WTC11 (cell line): ENCODE measurements around the gene ZNF283. TPM values are rescaled to one million over a fixed set of nuclear protein-coding genes. Genes with fewer than 3 reads are reported as not detected.
"Not testable (repeated sequence)": the region's sequence is repeated elsewhere in the genome, so short reads cannot be mapped to it uniquely, and the experiment has no call there.

ENCODE experiments used
- ATAC-seq: fragments of 200-7000 bp; cut with Tn5 transposase; 2 replicates; pipeline ENCODE4 v1.10.0; 2021; ENCODE audit warnings: mild to moderate bottlenecking, moderate library complexity
- CTCF ChIA-PET: fragments of 300-600 bp; sonication (Branson Sonifier 250); formaldehyde crosslinking; loops from one replicate; lab custom pipeline; 2021; ENCODE audit warnings: antibody characterized with exemption; lab: Charles Lee
- POLR2A ChIA-PET: fragments of 350-600 bp; sonication (Branson Sonifier 250); formaldehyde crosslinking; loops from one replicate; lab custom pipeline; 2021; ENCODE audit warnings: antibody characterized with exemption; lab: Charles Lee
- DNase-seq: peaks from one replicate; pipeline ENCODE4 v3.0.0; 2021; ENCODE audit warnings: low spot score
- H3K27ac Mint-ChIP-seq: 2 replicates; pipeline ENCODE4 v1.8.0; 2021; ENCODE audit warnings: mixed read lengths
- H3K27me3 Mint-ChIP-seq: 2 replicates; pipeline ENCODE4 v1.8.0; 2021; ENCODE audit warnings: low read depth, mild to moderate bottlenecking, moderate library complexity, mixed read lengths
- H3K36me3 Mint-ChIP-seq: 2 replicates; pipeline ENCODE4 v1.8.0; 2021; ENCODE audit warnings: mixed read lengths
- H3K4me1 Mint-ChIP-seq: 2 replicates; pipeline ENCODE4 v1.8.0; 2022; ENCODE audit warnings: mixed read lengths
- H3K4me3 Mint-ChIP-seq: 2 replicates; pipeline ENCODE4 v1.8.0; 2021; ENCODE audit warnings: mild to moderate bottlenecking, moderate library complexity, mixed read lengths
- H3K9me3 Mint-ChIP-seq: 2 replicates; pipeline ENCODE4 v1.8.0; 2021; ENCODE audit warnings: mixed read lengths
- FOXJ3 ChIP-seq: sonication (generic); formaldehyde crosslinking; IDR thresholded peaks from 2 replicates; pipeline ENCODE4 v1.9.0; 2021; ENCODE audit warnings: missing genetic modification reagents, mild to moderate bottlenecking, borderline replicate concordance
- GABPB1 ChIP-seq: sonication (generic); formaldehyde crosslinking; IDR thresholded peaks from 2 replicates; pipeline ENCODE4 v1.8.1; 2023; ENCODE audit warnings: mild to moderate bottlenecking, missing genetic modification reagents
- GRHL2 ChIP-seq: fragments of 250-450 bp; sonication (Bioruptor Pico); IDR thresholded peaks from 2 replicates; pipeline ENCODE4 v1.8.0; 2022; ENCODE audit warnings: mild to moderate bottlenecking, moderate library complexity; ENCODE audit not compliant: insufficient replicate concordance, severe bottlenecking
- MYBL2 ChIP-seq: sonication (generic); formaldehyde crosslinking; IDR thresholded peaks from 2 replicates; pipeline ENCODE4 v1.8.1; 2023; ENCODE audit warnings: mild to moderate bottlenecking, moderate library complexity, missing genetic modification reagents
- NFATC4 ChIP-seq: fragments of 250-450 bp; sonication (Bioruptor Pico); IDR thresholded peaks from 2 replicates; pipeline ENCODE4 v1.9.0; 2021; ENCODE audit warnings: mild to moderate bottlenecking
- NFYB ChIP-seq: sonication (generic); formaldehyde crosslinking; conservative IDR thresholded peaks from 2 replicates; pipeline ENCODE4 v1.8.0; 2022; ENCODE audit warnings: low read depth, missing genetic modification reagents
- RORB ChIP-seq: fragments of 250-450 bp; sonication (Bioruptor Pico); IDR thresholded peaks from 2 replicates; pipeline ENCODE4 v1.9.0; 2021; ENCODE audit warnings: mild to moderate bottlenecking
- SP1 ChIP-seq: sonication (generic); formaldehyde crosslinking; conservative IDR thresholded peaks from 2 replicates; pipeline ENCODE4 v1.8.1; 2022; ENCODE audit warnings: missing genetic modification reagents
- TEAD1 ChIP-seq: sonication (generic); formaldehyde crosslinking; IDR thresholded peaks from 2 replicates; pipeline ENCODE4 v1.8.0; 2022; ENCODE audit warnings: mild to moderate bottlenecking, missing genetic modification reagents
- ZBTB21 ChIP-seq: sonication (generic); formaldehyde crosslinking; IDR thresholded peaks from 2 replicates; pipeline ENCODE4 v1.8.1; 2023; ENCODE audit warnings: mild to moderate bottlenecking, missing genetic modification reagents, borderline replicate concordance
- ZNF416 ChIP-seq: fragments of 250-450 bp; sonication (Bioruptor Pico); IDR thresholded peaks from 2 replicates; pipeline ENCODE4 v1.9.0; 2021; ENCODE audit warnings: mild to moderate bottlenecking, inconsistent platforms
- total RNA-seq: library from RNA; stranded (reverse); gene quantifications from 3 replicates; pipeline ENCODE4 v1.2.3, GENCODE V29; 2021
- TF ChIP-seq, protein P1 (sequence below): sonication (generic); formaldehyde crosslinking; IDR thresholded peaks from 2 replicates; pipeline ENCODE4 v1.8.1; 2023; ENCODE audit warnings: mild to moderate bottlenecking, missing genetic modification reagents, moderate library complexity
- TF ChIP-seq, protein P2 (sequence below): sonication (generic); formaldehyde crosslinking; IDR thresholded peaks from 2 replicates; pipeline ENCODE4 v1.8.0; 2023; ENCODE audit warnings: missing genetic modification reagents
- TF ChIP-seq, protein P3 (sequence below): sonication (generic); formaldehyde crosslinking; IDR thresholded peaks from 2 replicates; pipeline ENCODE4 v1.8.0; 2022; ENCODE audit warnings: mild to moderate bottlenecking, missing genetic modification reagents
- TF ChIP-seq, protein P4 (sequence below): sonication (generic); formaldehyde crosslinking; IDR thresholded peaks from 2 replicates; pipeline ENCODE4 v1.8.1; 2022; ENCODE audit warnings: low read depth, mild to moderate bottlenecking, moderate library complexity, missing genetic modification reagents, borderline replicate concordance

ZNF283 gene
- total RNA-seq, 1 experiment from 2014 or later: 7.1 TPM

DNA sequence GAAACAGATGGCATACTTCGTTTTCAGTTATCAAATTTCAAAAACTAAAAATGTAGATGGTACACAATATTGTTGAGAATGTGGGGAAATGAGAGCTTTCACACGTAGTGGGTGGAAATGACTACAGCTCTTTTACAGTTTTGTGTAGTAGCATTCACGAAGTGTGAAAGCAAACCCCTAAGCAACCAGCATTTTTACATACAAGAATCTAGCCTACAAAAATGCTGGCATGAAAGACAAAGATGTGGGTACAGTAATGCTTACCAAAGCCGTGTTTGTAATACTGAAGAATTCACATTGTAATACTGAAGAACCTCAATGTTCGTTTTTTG lies 6.3 kb upstream of the ZNF283 start (continued):
- TF ChIP-seq NFATC4 (CRISPR knock-in tag) (no peak), SP1 (CRISPR knock-in tag) (no peak), GABPB1 (no peak), GRHL2 (CRISPR knock-in tag) (no peak), NFYB (no peak), RORB (CRISPR knock-in tag) (no peak), FOXJ3 (CRISPR knock-in tag) (no peak), ZBTB21 (CRISPR knock-in tag) (no peak), TEAD1 (no peak)
- TF ChIP-seq, protein P1, sequence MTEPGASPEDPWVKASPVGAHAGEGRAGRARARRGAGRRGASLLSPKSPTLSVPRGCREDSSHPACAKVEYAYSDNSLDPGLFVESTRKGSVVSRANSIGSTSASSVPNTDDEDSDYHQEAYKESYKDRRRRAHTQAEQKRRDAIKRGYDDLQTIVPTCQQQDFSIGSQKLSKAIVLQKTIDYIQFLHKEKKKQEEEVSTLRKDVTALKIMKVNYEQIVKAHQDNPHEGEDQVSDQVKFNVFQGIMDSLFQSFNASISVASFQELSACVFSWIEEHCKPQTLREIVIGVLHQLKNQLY: no peak

DNA sequence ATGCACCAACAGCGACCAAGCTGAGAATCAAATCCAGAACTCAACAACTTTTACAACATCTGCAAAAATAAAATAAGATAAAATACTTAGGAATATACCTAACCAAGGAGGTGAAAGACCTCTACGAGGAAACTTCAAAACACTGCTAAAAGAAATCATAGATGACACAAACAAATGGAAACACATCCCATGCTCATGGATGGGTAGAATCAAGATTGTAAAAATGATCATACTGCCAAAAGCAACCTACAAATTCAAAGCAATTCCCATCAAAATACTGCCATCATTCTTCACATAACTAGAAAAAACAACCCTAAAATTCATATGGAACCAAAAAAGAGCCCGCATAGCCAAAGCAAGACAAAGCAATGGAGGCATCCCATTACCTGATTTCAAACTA lies 3.3 kb upstream of the ZNF283 start:
- ATAC-seq, POLR2A ChIA-PET: not testable (repeated sequence)

DNA sequence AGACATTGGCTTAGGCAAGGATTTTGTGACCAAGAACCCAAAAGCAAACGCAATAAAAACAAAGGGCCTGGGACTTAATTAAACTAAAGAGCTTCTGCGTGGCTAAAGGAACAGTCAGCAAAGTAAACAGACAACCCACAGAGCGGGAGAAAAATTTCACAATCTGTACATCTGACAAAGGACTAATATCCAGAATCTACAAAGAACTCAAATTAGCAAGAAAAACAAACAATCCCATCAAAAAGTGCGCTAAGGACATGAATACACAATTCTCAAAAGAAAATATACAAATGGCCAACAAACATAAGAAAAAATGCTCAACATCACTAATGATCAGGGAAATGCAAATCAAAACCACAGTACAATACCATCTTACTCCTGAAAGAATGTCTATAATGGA lies 2.5 kb upstream of the ZNF283 start:
- Mint-ChIP-seq H3K27me3 (peaks cover 51% of the 10 kb centered on the region), H3K9me3 (peaks cover 55% of the 10 kb centered on the region)
- CTCF ChIA-PET, H3K4me3 Mint-ChIP-seq, POLR2A ChIA-PET, H3K27ac Mint-ChIP-seq, H3K4me1 Mint-ChIP-seq, ATAC-seq, DNase-seq, H3K36me3 Mint-ChIP-seq: not testable (repeated sequence)

More for the DNA sequence above, 3.3 kb upstream of the ZNF283 start:
- DNase-seq, H3K27ac Mint-ChIP-seq, CTCF ChIA-PET, H3K36me3 Mint-ChIP-seq, H3K4me3 Mint-ChIP-seq, H3K4me1 Mint-ChIP-seq: not testable (repeated sequence)
- Mint-ChIP-seq H3K27me3 (peaks cover 56% of the 10 kb centered on the region), H3K9me3 (peaks cover 55% of the 10 kb centered on the region)

DNA sequence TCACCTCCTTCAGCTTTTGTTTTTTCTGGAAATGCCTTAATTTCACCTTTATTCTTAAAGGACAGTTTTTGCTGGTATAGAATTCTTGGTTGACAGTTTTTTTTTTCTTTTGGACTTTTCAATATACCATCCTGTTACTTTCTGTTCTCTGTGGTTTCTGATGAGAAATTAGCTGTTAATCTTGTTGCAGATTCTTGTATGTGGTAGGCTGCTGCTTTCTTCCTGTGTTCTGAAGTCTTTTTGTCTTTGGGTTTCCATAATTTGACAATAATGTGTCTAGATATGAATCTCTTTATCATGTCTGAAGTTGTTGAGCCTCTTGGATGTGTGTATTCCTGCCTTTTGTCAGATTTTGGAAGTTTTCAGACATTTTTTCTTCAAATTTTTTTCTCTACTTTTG lies 12.0 kb downstream of the ZNF283 start:
- CTCF ChIA-PET: no interaction called here
- H3K4me1 Mint-ChIP-seq: no peaks in the 10 kb centered on the region
- peaks cover 89% of the 10 kb centered on the region for H3K36me3 Mint-ChIP-seq

DNA sequence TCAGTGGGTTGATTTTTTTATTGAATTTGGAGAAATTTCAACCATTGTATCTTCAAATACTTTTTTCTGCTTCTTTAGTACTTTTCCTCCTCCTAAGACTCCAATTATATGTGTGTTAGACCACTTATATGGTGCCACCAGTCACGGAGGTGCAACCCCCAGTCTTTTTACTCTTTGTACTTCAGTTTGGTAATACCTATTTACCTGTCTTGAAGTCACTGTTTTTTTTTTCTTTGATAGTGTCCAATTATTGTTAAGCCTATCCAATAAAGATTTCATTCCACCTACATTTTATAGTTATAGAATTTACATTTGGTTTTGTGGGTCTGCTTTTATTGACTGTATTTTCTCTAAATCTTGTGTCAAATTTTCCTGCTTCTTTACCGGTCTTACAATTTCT lies 14.9 kb downstream of the ZNF283 start:
- Mint-ChIP-seq H3K36me3 (peaks cover 89% of the 10 kb centered on the region), H3K27ac (no peak overlapping the region), H3K27me3 (no peaks in the 10 kb centered on the region; the same call in 1 of the 2 replicates), H3K9me3 (peaks cover 77% of the 10 kb centered on the region), H3K4me1 (no peaks in the 10 kb centered on the region), H3K4me3 (no peak overlapping the region)
- DNase-seq: no peak
- TF ChIP-seq, protein P1: no peak
- ChIA-PET POLR2A (no interaction called here), CTCF (no interaction called here)
- no peak for ATAC-seq

More for the DNA sequence above, 12.0 kb downstream of the ZNF283 start:
- TF ChIP-seq, protein P2, sequence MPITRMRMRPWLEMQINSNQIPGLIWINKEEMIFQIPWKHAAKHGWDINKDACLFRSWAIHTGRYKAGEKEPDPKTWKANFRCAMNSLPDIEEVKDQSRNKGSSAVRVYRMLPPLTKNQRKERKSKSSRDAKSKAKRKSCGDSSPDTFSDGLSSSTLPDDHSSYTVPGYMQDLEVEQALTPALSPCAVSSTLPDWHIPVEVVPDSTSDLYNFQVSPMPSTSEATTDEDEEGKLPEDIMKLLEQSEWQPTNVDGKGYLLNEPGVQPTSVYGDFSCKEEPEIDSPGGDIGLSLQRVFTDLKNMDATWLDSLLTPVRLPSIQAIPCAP (CRISPR knock-in tag): no peak
- TF ChIP-seq, protein P3, sequence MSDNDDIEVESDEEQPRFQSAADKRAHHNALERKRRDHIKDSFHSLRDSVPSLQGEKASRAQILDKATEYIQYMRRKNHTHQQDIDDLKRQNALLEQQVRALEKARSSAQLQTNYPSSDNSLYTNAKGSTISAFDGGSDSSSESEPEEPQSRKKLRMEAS (CRISPR knock-in tag): no peak
- TF ChIP-seq ZNF416 (CRISPR knock-in tag) (no peak), MYBL2 (CRISPR knock-in tag) (no peak)
- TF ChIP-seq, protein P4, sequence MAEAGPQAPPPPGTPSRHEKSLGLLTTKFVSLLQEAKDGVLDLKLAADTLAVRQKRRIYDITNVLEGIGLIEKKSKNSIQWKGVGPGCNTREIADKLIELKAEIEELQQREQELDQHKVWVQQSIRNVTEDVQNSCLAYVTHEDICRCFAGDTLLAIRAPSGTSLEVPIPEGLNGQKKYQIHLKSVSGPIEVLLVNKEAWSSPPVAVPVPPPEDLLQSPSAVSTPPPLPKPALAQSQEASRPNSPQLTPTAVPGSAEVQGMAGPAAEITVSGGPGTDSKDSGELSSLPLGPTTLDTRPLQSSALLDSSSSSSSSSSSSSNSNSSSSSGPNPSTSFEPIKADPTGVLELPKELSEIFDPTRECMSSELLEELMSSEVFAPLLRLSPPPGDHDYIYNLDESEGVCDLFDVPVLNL: no peak
- Mint-ChIP-seq H3K9me3 (peaks cover 65% of the 10 kb centered on the region), H3K27me3 (no peaks in the 10 kb centered on the region; the same call in 1 of the 2 replicates), H3K4me3 (no peak overlapping the region), H3K27ac (no peak overlapping the region)
- POLR2A ChIA-PET: no interaction called here
- ATAC-seq: no peak
- DNase-seq: no peak
